BE2C (cell line): ENCODE measurements around the gene FFAR2.

Experiments
- DNase-seq: peaks from one replicate; pipeline ENCODE4 v3.0.0-alpha.2; 2020
- H3K27me3 ChIP-seq: fragments of 250-450 bp; sonication (Bioruptor Pico); 2 replicates; pipeline ENCODE4 v1.5.1; 2020; ENCODE audit warnings: mild to moderate bottlenecking
- H3K36me3 ChIP-seq: fragments of 250-450 bp; sonication (Bioruptor Pico); 2 replicates; pipeline ENCODE4 v1.5.1; 2020; ENCODE audit warnings: mild to moderate bottlenecking
- H3K4me1 ChIP-seq: fragments of 250-450 bp; sonication (Bioruptor Pico); 2 replicates; pipeline ENCODE4 v1.5.1; 2020
- H3K4me3 ChIP-seq: 2 replicates; pipeline ENCODE4 v1.5.1; 2011; ENCODE audit warnings: low read depth, low read length
- H3K9me3 ChIP-seq: fragments of 250-450 bp; sonication (Bioruptor Pico); 2 replicates; pipeline ENCODE4 v1.5.1; 2020
- TF ChIP-seq, protein P1 (sequence below): IDR thresholded peaks from 2 replicates; pipeline ENCODE4 v1.5.1; 2012; ENCODE audit warnings: mild to moderate bottlenecking, low read depth, low read length

The FFAR2 gene

DNA sequence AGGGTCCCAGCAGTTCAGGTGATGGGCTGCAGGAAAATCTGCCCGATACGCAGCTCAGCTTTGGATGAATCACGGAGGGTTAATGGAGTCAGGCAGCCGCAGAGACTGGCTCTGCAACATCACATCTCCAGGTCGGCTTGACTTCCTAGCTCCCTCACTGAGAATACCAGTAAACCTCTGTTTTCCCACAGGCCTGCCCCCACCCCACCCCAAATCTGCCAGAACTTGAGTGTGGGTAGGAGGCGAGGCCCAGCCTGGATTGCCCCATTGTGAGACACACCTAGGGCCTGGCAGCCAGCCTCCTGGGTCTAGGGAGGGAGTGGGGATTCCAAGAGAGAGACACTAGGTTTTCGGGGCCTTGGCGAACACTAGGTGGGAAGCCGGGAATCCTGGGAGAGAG is 45.9 kb downstream of the FFAR2 start:
- DNase-seq = no peak
- H3K4me3 ChIP-seq = no peak overlapping the region
- no peaks in the 10 kb centered on the region for H3K9me3 ChIP-seq
- H3K27me3 ChIP-seq = no peaks in the 10 kb centered on the region
- no peaks in the 10 kb centered on the region for H3K36me3 ChIP-seq
- H3K4me1 ChIP-seq = peaks cover 3% of the 10 kb centered on the region; the same call in 1 of the 2 replicates
- TF ChIP-seq, protein P1, sequence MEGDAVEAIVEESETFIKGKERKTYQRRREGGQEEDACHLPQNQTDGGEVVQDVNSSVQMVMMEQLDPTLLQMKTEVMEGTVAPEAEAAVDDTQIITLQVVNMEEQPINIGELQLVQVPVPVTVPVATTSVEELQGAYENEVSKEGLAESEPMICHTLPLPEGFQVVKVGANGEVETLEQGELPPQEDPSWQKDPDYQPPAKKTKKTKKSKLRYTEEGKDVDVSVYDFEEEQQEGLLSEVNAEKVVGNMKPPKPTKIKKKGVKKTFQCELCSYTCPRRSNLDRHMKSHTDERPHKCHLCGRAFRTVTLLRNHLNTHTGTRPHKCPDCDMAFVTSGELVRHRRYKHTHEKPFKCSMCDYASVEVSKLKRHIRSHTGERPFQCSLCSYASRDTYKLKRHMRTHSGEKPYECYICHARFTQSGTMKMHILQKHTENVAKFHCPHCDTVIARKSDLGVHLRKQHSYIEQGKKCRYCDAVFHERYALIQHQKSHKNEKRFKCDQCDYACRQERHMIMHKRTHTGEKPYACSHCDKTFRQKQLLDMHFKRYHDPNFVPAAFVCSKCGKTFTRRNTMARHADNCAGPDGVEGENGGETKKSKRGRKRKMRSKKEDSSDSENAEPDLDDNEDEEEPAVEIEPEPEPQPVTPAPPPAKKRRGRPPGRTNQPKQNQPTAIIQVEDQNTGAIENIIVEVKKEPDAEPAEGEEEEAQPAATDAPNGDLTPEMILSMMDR = no peak

DNA sequence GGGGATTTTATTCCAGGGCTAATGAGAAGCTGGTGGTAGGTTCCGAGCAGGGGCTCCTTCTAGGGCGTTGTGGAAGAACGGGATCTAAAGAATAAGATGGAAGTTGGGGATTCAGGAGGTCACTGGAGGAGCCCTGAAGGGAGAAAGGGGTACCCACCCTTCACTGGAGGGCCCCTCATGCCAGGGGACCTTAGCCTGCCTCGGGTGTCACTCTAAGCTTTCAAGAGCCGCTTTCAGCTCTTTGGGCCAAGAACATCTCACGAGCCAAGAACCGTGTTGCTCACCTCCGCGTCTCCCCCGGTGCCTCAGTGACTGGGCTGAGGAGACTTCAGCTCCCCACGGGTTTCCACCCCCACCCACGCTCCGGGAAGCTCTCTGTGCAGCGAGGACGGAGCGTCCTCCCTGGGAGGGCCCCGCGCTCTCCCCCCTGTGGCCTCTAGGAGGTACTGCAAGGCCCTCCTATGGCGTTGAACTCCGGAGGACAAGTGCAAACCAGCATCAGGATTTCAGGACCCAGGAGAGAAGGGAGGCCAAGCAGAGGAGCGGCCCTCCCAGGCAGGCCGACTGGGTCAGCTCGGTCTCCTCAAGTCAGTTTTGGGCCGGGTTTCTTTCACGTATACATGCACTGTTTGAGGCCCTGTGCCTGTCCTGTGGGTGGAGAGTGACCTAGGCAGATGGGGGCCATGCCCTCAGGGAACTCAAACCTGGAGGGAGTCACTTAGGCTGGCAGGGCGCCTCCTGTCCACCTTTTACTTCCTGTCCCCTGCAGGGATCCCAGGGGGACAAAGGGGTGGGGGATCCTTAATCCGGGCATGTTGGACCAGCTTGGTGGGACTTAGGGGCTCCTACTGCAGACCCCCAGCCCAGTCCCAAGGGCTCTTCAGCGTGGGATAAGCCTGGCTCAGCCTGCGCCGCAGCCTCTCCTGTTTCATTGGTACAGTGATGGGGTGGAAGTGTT is 47.3 kb downstream of the FFAR2 start:
- Histone ChIP-seq H3K27me3 (no peaks in the 10 kb centered on the region), H3K4me3 (peak overlapping the region; percentile 32), H3K4me1 (peaks cover 3% of the 10 kb centered on the region; the same call in 1 of the 2 replicates), H3K36me3 (no peaks in the 10 kb centered on the region), H3K9me3 (no peaks in the 10 kb centered on the region)
- DNase-seq = peak; percentile 77
- TF ChIP-seq, protein P1 = peak; percentile 95

DNA sequence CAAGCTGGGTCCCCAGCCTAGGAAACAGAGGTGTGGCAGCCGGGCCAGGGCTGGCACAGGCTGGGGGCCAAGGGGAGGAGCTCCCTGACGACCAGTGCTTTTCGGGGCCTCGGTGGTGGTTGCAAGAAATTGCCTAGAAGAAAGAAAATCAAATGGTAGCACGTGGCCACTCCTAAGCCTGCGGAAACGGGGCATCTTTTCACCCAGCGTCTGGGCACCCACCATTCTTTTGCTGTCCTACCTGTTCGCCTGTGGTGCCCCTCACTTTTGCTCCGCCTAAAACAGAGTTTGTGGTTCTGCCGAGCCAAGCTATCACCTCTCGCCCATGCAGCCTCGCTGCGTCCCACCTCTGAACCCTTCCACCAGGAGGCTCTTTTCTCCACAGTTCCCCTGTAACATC is 49.3 kb downstream of the FFAR2 start:
- peaks cover 3% of the 10 kb centered on the region; the same call in 1 of the 2 replicates for H3K4me1 ChIP-seq

DNA sequence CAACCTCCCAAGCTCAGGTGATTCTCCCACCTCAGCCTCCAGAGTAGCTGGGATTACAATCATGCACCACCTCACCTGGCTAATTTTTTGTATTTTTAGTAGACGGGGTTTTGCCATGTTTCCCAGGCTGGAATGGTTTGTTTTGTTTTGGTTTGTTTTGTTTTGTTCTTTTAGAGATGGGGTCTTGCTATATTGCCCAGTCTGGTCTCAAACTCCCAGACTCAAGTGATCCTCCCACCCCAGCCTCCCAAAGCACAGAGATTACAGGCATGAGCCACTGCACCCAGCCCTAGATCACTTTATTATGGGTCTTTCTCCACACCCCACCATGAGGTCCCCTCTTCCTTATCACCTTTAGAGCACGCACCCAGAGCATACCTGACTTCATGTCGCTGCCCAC is 50.2 kb downstream of the FFAR2 start:
- H3K4me3 ChIP-seq = no peak overlapping the region
- H3K27me3 ChIP-seq = no peaks in the 10 kb centered on the region
- H3K36me3 ChIP-seq = no peaks in the 10 kb centered on the region
- TF ChIP-seq, protein P1 = no peak
- H3K9me3 ChIP-seq = no peaks in the 10 kb centered on the region
- no peak for DNase-seq
- H3K4me1 ChIP-seq = peaks cover 3% of the 10 kb centered on the region; the same call in 1 of the 2 replicates

More for the DNA sequence above, 49.3 kb downstream of the FFAR2 start:
- Histone ChIP-seq H3K36me3 (no peaks in the 10 kb centered on the region), H3K27me3 (no peaks in the 10 kb centered on the region), H3K4me3 (no peak overlapping the region), H3K9me3 (no peaks in the 10 kb centered on the region)
- no peak for DNase-seq
- TF ChIP-seq, protein P1 = no peak

DNA sequence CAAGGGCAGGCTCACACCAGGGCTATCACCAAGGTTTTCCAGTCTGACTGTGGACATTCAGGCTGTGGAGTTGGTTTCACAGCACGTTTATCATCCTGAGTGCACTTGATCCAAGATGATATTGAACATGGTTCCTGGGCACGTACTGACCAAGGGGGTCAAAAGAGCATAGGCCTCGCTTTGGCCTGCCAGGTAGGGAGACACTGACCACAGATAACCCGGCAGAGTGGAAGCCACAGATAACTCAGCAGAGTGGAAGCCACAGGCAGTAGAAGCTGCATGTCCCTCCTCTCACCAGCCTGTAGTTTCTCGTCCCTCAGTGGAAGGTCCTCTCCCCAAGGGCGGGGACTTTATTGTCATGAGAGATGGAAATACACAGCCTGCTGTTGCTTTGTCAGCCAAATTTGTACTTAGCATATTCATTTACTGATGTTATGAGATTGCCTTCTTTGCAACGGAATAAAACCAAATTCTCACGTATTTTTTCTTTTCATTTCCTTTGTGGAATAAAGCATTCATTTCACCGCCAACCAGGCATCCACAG is 51.0 kb downstream of the FFAR2 start:
- no peak for DNase-seq
- Histone ChIP-seq H3K27me3 (peaks cover 6% of the 10 kb centered on the region; the same call in 1 of the 2 replicates), H3K4me1 (peaks cover 3% of the 10 kb centered on the region; the same call in 1 of the 2 replicates), H3K36me3 (no peaks in the 10 kb centered on the region), H3K9me3 (no peaks in the 10 kb centered on the region), H3K4me3 (no peak overlapping the region)
- TF ChIP-seq, protein P1 = no peak
